SK-N-SH (cell line): ENCODE measurements around the gene SCN8A. TPM values are rescaled to one million over a fixed set of nuclear protein-coding genes. Genes with fewer than 3 reads are reported as not detected.

Experiments
- CTCF ChIA-PET: fragments of 300-600, 350-600 bp; formaldehyde crosslinking; extraction: SDS; loops from one replicate; lab custom pipeline; 2021; lab: Yijun Ruan, JAX
- POLR2A ChIA-PET: fragments of 350-600 bp; sonication (Branson Sonifier 250); formaldehyde crosslinking; extraction: SDS; loops from one replicate; lab custom pipeline; 2020; ENCODE audit warnings: antibody characterized with exemption, inconsistent platforms; lab: Yijun Ruan, JAX
- DNase-seq: peaks from one replicate; pipeline ENCODE4 v3.0.0; 2012
- H2AFZ ChIP-seq: fragments of 200-600 bp; sonication (generic); 2 replicates; pipeline ENCODE4 v1.8.1; 2016; ENCODE audit warnings: antibody characterized with exemption, mild to moderate bottlenecking, low read depth
- H3F3A ChIP-seq: fragments of 200-600 bp; sonication (generic); replicated peaks from 2 replicates; pipeline ENCODE3; 2016; ENCODE audit warnings: antibody characterized with exemption, mild to moderate bottlenecking; ENCODE audit not compliant: insufficient read depth
- H3K27ac ChIP-seq, 2 experiments: fragments of 200-500 bp in 1 of 2; fragments of 200-600 bp in 1 of 2; sonication (Bioruptor generic) in 1 of 2; sonication (generic), shearing (Covaris generic) in 1 of 2; 2 replicates each; pipeline versions ENCODE4 v1.5.1 to v1.6.1; 2014 to 2016; ENCODE audit warnings: low read depth in 2 of 2, inconsistent platforms in 1 of 2, low read length in 1 of 2, mild to moderate bottlenecking in 1 of 2, mixed read lengths in 1 of 2
- H3K27me3 ChIP-seq: fragments of 200-600 bp; sonication (generic), shearing (Covaris generic); 2 replicates; pipeline ENCODE4 v1.6.1; 2016; ENCODE audit warnings: mixed run types; ENCODE audit not compliant: insufficient read depth
- H3K36me3 ChIP-seq, 2 experiments: fragments of 200-500 bp in 1 of 2; fragments of 200-600 bp in 1 of 2; sonication (Bioruptor generic) in 1 of 2; sonication (generic) in 1 of 2; replicated peaks in 1 of 2; 2 replicates each; pipeline versions ENCODE3 to v1.5.1; 2014 to 2016; ENCODE audit warnings: low read length in 1 of 2, mild to moderate bottlenecking in 1 of 2; ENCODE audit not compliant: insufficient read depth in 2 of 2, control insufficient read depth in 1 of 2
- H3K4me1 ChIP-seq, 2 experiments: fragments of 200-500 bp in 1 of 2; fragments of 200-600 bp in 1 of 2; sonication (Bioruptor generic) in 1 of 2; sonication (generic), shearing (Covaris generic) in 1 of 2; 2 replicates each; pipeline versions ENCODE4 v1.5.1 to v1.6.1; 2014 to 2016; ENCODE audit warnings: low read depth in 1 of 2, low read length in 1 of 2, mixed run types in 1 of 2; ENCODE audit not compliant: insufficient read depth in 2 of 2, control insufficient read depth in 1 of 2
- H3K4me2 ChIP-seq: fragments of 200-600 bp; sonication (generic), shearing (Covaris generic); 2 replicates; pipeline ENCODE4 v1.6.1; 2017; ENCODE audit warnings: mixed run types
- H3K4me3 ChIP-seq, 2 experiments: fragments of 200-500 bp in 1 of 2; fragments of 200-600 bp in 1 of 2; sonication (Bioruptor generic) in 1 of 2; sonication (generic), shearing (Covaris generic) in 1 of 2; 2 replicates each; pipeline versions ENCODE4 v1.5.1 to v1.8.1; 2014 to 2016; ENCODE audit warnings: low read depth in 2 of 2, inconsistent platforms in 1 of 2, low read length in 1 of 2, mild to moderate bottlenecking in 1 of 2, mixed read lengths in 1 of 2, moderate library complexity in 1 of 2
- H3K79me2 ChIP-seq: fragments of 200-600 bp; sonication (generic); 2 replicates; pipeline ENCODE4 v1.8.1; 2017; ENCODE audit warnings: mild to moderate bottlenecking; ENCODE audit not compliant: insufficient read depth
- H3K9ac ChIP-seq: fragments of 200-600 bp; sonication (generic); 2 replicates; pipeline ENCODE4 v1.6.1; 2017; ENCODE audit warnings: mixed run types
- H3K9me2 ChIP-seq: fragments of 200-600 bp; sonication (generic); 2 replicates; pipeline ENCODE4 v1.6.1; 2017; ENCODE audit warnings: mixed run types
- H3K9me3 ChIP-seq: fragments of 200-600 bp; sonication (generic); 2 replicates; pipeline ENCODE4 v1.6.1; 2017; ENCODE audit warnings: mixed run types, mild to moderate bottlenecking, moderate library complexity
- H4K20me1 ChIP-seq: fragments of 200-600 bp; sonication (generic); 2 replicates; pipeline ENCODE4 v1.6.1; 2017; ENCODE audit warnings: mild to moderate bottlenecking, mixed run types; ENCODE audit not compliant: insufficient read depth
- CHD2 ChIP-seq: fragments of 150-350 bp; IDR thresholded peaks from 2 replicates; pipeline ENCODE4 v1.6.1; 2018; ENCODE audit warnings: low read length; ENCODE audit not compliant: partially characterized antibody
- CTCF ChIP-seq: fragments of 200-600 bp; sonication (generic); IDR thresholded peaks from 2 replicates; pipeline ENCODE4 v1.6.1; 2017; ENCODE audit warnings: antibody characterized with exemption, mild to moderate bottlenecking, moderate library complexity
- ELF1 ChIP-seq: IDR thresholded peaks from 2 replicates; pipeline ENCODE4 v1.4.0; 2012
- EP300 ChIP-seq, 2 experiments: IDR thresholded peaks; 2 replicates each; pipeline versions ENCODE4 v1.4.0 to v1.6.1; 2012; ENCODE audit warnings: borderline replicate concordance in 1 of 2, low read depth in 1 of 2, low read length in 1 of 2
- EZH2phosphoT487 ChIP-seq: fragments of 200-600 bp; sonication (generic); IDR thresholded peaks from 2 replicates; pipeline ENCODE4 v1.6.1; 2017; ENCODE audit warnings: low read depth, mixed run types, mild to moderate bottlenecking, antibody characterized with exemption, moderate library complexity, borderline replicate concordance
- FOSL2 ChIP-seq: IDR thresholded peaks from 2 replicates; pipeline ENCODE4 v1.4.0; 2012; ENCODE audit warnings: low read depth, mild to moderate bottlenecking, moderate library complexity, borderline replicate concordance
- FOXJ3 ChIP-seq: sonication (generic); formaldehyde crosslinking; IDR thresholded peaks from 2 replicates; pipeline ENCODE4 v1.5.1; 2020; ENCODE audit warnings: mild to moderate bottlenecking, missing genetic modification reagents
- FOXM1 ChIP-seq: IDR thresholded peaks from 2 replicates; pipeline ENCODE4 v1.4.0; 2012; ENCODE audit warnings: low read depth, mild to moderate bottlenecking
- GABPA ChIP-seq: IDR thresholded peaks from 2 replicates; pipeline ENCODE4 v1.4.0; 2012; ENCODE audit warnings: low read depth, mild to moderate bottlenecking
- GATA2 ChIP-seq: sonication (generic); formaldehyde crosslinking; IDR thresholded peaks from 2 replicates; pipeline ENCODE4 v1.5.0; 2020; ENCODE audit warnings: mild to moderate bottlenecking, missing genetic modification reagents
- IRF3 ChIP-seq: fragments of 150-350 bp; IDR thresholded peaks from 2 replicates; pipeline ENCODE4 v1.6.1; 2016; ENCODE audit warnings: mild to moderate bottlenecking, low read depth, low read length
- JUND ChIP-seq: IDR thresholded peaks from 2 replicates; pipeline ENCODE4 v1.4.0; 2012
- MEF2A ChIP-seq: IDR thresholded peaks from 2 replicates; pipeline ENCODE4 v1.4.0; 2012; ENCODE audit warnings: low read depth, borderline replicate concordance
- MXI1 ChIP-seq: IDR thresholded peaks from 2 replicates; pipeline ENCODE4 v1.6.1; 2012; ENCODE audit warnings: mild to moderate bottlenecking, low read depth, low read length, improper control_type of control experiment
- NFIC ChIP-seq: IDR thresholded peaks from 2 replicates; pipeline ENCODE4 v1.4.0; 2012; ENCODE audit warnings: borderline replicate concordance
- PBX3 ChIP-seq: IDR thresholded peaks from 2 replicates; pipeline ENCODE4; 2012
- POLR2AphosphoS5 ChIP-seq: IDR thresholded peaks from 2 replicates; pipeline ENCODE4 v1.6.1; 2012; ENCODE audit warnings: low read depth, low read length
- REST ChIP-seq: IDR thresholded peaks from 2 replicates; pipeline ENCODE4 v1.6.1; 2012; ENCODE audit warnings: mild to moderate bottlenecking, low read depth, low read length, moderate library complexity
- RFX5 ChIP-seq: IDR thresholded peaks from 2 replicates; pipeline ENCODE4 v1.6.1; 2012; ENCODE audit warnings: mild to moderate bottlenecking, improper control_type of control experiment, low read length
- RXRA ChIP-seq: IDR thresholded peaks from 2 replicates; pipeline ENCODE4 v1.4.0; 2012; ENCODE audit warnings: low read depth, mild to moderate bottlenecking, borderline replicate concordance
- SIN3A ChIP-seq: IDR thresholded peaks from 2 replicates; pipeline ENCODE4 v1.6.1; 2012; ENCODE audit warnings: low read depth, mild to moderate bottlenecking, low read length, moderate library complexity, borderline replicate concordance
- SMC3 ChIP-seq: IDR thresholded peaks from 2 replicates; pipeline ENCODE4 v1.6.1; 2012; ENCODE audit warnings: low read depth, low read length, improper control_type of control experiment
- TCF12 ChIP-seq: IDR thresholded peaks from 2 replicates; pipeline ENCODE4 v1.4.0; 2012
- YY1 ChIP-seq: IDR thresholded peaks from 2 replicates; pipeline ENCODE4 v1.4.0; 2012; ENCODE audit warnings: low read depth, mild to moderate bottlenecking
- ZBTB33 ChIP-seq: IDR thresholded peaks from 2 replicates; pipeline ENCODE4 v1.4.0; 2012; ENCODE audit warnings: low read depth, borderline replicate concordance
- WGBS: methylation state at CpG from one replicate; pipeline ENCODE4 v1.1.6; 2017; ENCODE audit warnings: low lambda C conversion rate; 5-methylcytosine and 5-hydroxymethylcytosine counted together
- polyA plus RNA-seq, 3 experiments: library from polyadenylated mRNA; depleted of rRNA; stranded (reverse); fragments of >200 nt; gene quantifications; 2 replicates each; pipeline ENCODE4 v1.2.3, GENCODE V29; 2012

SCN8A gene
- polyA plus RNA-seq, 1 of the 3 experiments (the other 2 are of a cell fraction), result 7.1 TPM

GRCh38 chr12:51590347-51591015 is 552 bp upstream of the SCN8A start:
- H3K4me3 ChIP-seq, result peak overlapping the region; percentile 63 to 72
- H3F3A ChIP-seq, result peaks cover 15% of the 10 kb centered on the region
- H3K9me3 ChIP-seq, result no peaks in the 10 kb centered on the region
- H3K79me2 ChIP-seq, result peaks cover 50% of the 10 kb centered on the region
- H3K4me1 ChIP-seq, result peaks cover 0 to 16% of the 10 kb centered on the region in 2 experiments; a peak in 2 of 4 replicates
- peak overlapping the region; percentile 63 for H3K9ac ChIP-seq
- H3K9me2 ChIP-seq, result no peaks in the 10 kb centered on the region
- H3K4me2 ChIP-seq, result peak overlapping the region; percentile 77
- ChIA-PET POLR2A (no interaction called here), CTCF (interaction anchor here (0.7 to 2.2 kb wide), 14 partner anchors 9 to 255 kb away, joined by 3 to 11 read pairs (median 4); a partner anchor contains a TSS)
- peaks cover 31% of the 10 kb centered on the region for H4K20me1 ChIP-seq
- peak overlapping the region; percentile 79; the same call in 1 of the 2 replicates for H2AFZ ChIP-seq
- peak; percentile 96 for DNase-seq
- peak overlapping the region; percentile 31 to 50; a peak in 2 of 4 replicates for H3K27ac ChIP-seq
- 29% methylated on average over 15 of the region's 67 CpGs for WGBS
- H3K27me3 ChIP-seq, result no peaks in the 10 kb centered on the region
- H3K36me3 ChIP-seq, result peaks cover 5 to 14% of the 10 kb centered on the region in 2 experiments
- TF ChIP-seq ELF1 (no peak), IRF3 (no peak), PBX3 (no peak), YY1 (no peak), MEF2A (no peak), RXRA (no peak), NFIC (peak; percentile 68), POLR2AphosphoS5 (no peak), SIN3A (peak; percentile 27; the same call in 1 of the 2 replicates), FOSL2 (no peak), EP300 (IDR thresholded peaks at IDR 0.05; ENCODE audit: borderline replicate concordance in 1 of 2, low read depth in 1 of 2, low read length in 1 of 2) (no peak), GABPA (no peak), CHD2 (no peak), MXI1 (peak; percentile 52), TCF12 (no peak), CTCF (peak; percentile 44), SMC3 (peak; percentile 50), FOXM1 (no peak), EZH2phosphoT487 (no peak), RFX5 (no peak), REST (no peak), JUND (no peak), GATA2 (CRISPR knock-in tag) (no peak), FOXJ3 (no peak), ZBTB33 (no peak)
